A673 (cell line): ENCODE data around the gene GNLY. TPM values are rescaled to one million over a fixed set of nuclear protein-coding genes. Genes with fewer than 3 reads are reported as not detected.

Experiments used
- BruUV-seq: library from RNA; stranded (reverse); fragments of 400-500 nt; replicated peaks from 2 replicates; lab custom pipeline; 2021; lab: Mats Ljungman, UMichigan
- CTCF ChIA-PET: fragments of 300-600 bp; sonication (Branson Sonifier 250); formaldehyde crosslinking; loops from one replicate; lab custom pipeline; 2022; ENCODE audit warnings: antibody characterized with exemption; lab: Charles Lee
- POLR2A ChIA-PET: fragments of 300-600 bp; sonication (Branson Sonifier 250); formaldehyde crosslinking; loops from one replicate; lab custom pipeline; 2022; ENCODE audit warnings: antibody characterized with exemption; ENCODE audit not compliant: low non-redundant PET; lab: Charles Lee
- DNase-seq: peaks from one replicate; pipeline ENCODE4 v3.0.0-alpha.2; 2015; ENCODE audit warnings: low spot score
- H3K27ac ChIP-seq: fragments of 200-600 bp; sonication (generic); 2 replicates; pipeline ENCODE4 v1.5.1; 2016; ENCODE audit warnings: mixed run types, low read depth, mild to moderate bottlenecking, mixed read lengths, antibody characterized with exemption, low read length; ENCODE audit not compliant: poor library complexity, severe bottlenecking
- H3K27me3 ChIP-seq: fragments of 200-600 bp; sonication (generic); replicated peaks from 2 replicates; pipeline ENCODE4 v1.6.1; 2017; ENCODE audit warnings: mixed run types, low read depth, mild to moderate bottlenecking, mixed read lengths, antibody characterized with exemption, low read length; ENCODE audit not compliant: insufficient read depth, poor library complexity
- H3K36me3 ChIP-seq: fragments of 200-600 bp; sonication (generic); 2 replicates; pipeline ENCODE4 v1.6.1; 2016; ENCODE audit warnings: mixed run types, mild to moderate bottlenecking, mixed read lengths, antibody characterized with exemption, low read length; ENCODE audit not compliant: insufficient read depth, poor library complexity, severe bottlenecking
- H3K4me1 ChIP-seq: fragments of 200-600 bp; sonication (generic); 2 replicates; pipeline ENCODE4 v1.6.1; 2017; ENCODE audit warnings: mixed run types, mild to moderate bottlenecking, mixed read lengths, antibody characterized with exemption, low read length; ENCODE audit not compliant: insufficient read depth, poor library complexity, severe bottlenecking
- H3K4me3 ChIP-seq: fragments of 200-600 bp; sonication (generic); 2 replicates; pipeline ENCODE4 v1.5.1; 2016; ENCODE audit warnings: low read depth, mixed run types, mild to moderate bottlenecking, mixed read lengths, low read length; ENCODE audit not compliant: poor library complexity, severe bottlenecking
- H3K9me3 ChIP-seq: fragments of 200-600 bp; sonication (generic); 2 replicates; pipeline ENCODE4 v1.6.1; 2016; ENCODE audit warnings: mixed run types, low read depth, mild to moderate bottlenecking, mixed read lengths, antibody characterized with exemption, low read length; ENCODE audit not compliant: poor library complexity, severe bottlenecking
- CTCF ChIP-seq: fragments of 300-800, 200-600 bp; sonication (generic); conservative IDR thresholded peaks from 2 replicates; pipeline ENCODE4 v1.5.1; 2017; ENCODE audit warnings: low read depth, mild to moderate bottlenecking, antibody characterized with exemption, low read length, moderate library complexity, mixed read lengths
- EZH2 ChIP-seq: fragments of 200-600 bp; sonication (generic); IDR thresholded peaks from 2 replicates; pipeline ENCODE4 v1.6.1; 2017; ENCODE audit warnings: borderline replicate concordance, low read depth, mild to moderate bottlenecking, mixed read lengths, antibody characterized with exemption, low read length; ENCODE audit not compliant: poor library complexity, severe bottlenecking
- intact Hi-C: fragments of 100-400 bp; cut with micrococcal nuclease; formaldehyde crosslinking; loops from one replicate; pipeline ENCODE4 v1.10.0; 2022; ENCODE audit not compliant: unreplicated experiment
- total RNA-seq: library from RNA; stranded (reverse); gene quantifications from 2 replicates; pipeline ENCODE4 v1.2.3, GENCODE V29; 2021

The GNLY gene
- total RNA-seq, 1 experiment from 2014 or later = not detected

DNA sequence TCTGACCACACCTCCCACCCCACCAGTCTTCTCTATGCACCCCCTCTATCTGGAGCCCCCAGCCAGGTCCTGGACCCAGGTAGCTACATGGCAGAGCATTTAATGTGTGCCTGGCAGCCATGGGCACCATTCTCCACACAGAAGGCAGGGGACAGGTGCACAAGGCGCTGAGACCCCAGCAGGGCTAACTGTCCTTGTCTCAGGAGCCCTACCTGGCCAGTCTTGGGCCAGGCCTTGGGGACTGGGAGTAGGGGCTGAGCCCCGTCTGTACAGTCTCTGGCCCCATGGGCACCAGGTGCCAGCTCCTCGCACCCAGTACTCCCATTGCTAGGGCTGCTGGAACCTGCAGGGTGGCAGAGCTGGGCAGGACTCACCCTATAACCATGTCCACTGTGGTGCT is 2.9 kb downstream of the GNLY start:
- Histone ChIP-seq H3K9me3 (no peaks in the 10 kb centered on the region), H3K4me1 (peaks cover 6% of the 10 kb centered on the region), H3K27ac (no peak overlapping the region), H3K4me3 (no peak overlapping the region), H3K27me3 (no peaks in the 10 kb centered on the region), H3K36me3 (no peaks in the 10 kb centered on the region)
- intact Hi-C loops = no loop called here
- BruUV-seq = no TSS peak
- DNase-seq = no peak
- POLR2A ChIA-PET = no interaction called here
- no peak for TF ChIP-seq CTCF
- TF ChIP-seq EZH2 = no peak
- CTCF ChIA-PET = no interaction called here

- Histone ChIP-seq H3K9me3 (no peaks in the 10 kb centered on the region), H3K4me3 (no peak overlapping the region), H3K27me3 (no peaks in the 10 kb centered on the region), H3K36me3 (no peaks in the 10 kb centered on the region), H3K27ac (no peak overlapping the region), H3K4me1 (peaks cover 12% of the 10 kb centered on the region)
- CTCF ChIA-PET = no interaction called here
- TF ChIP-seq CTCF (no peak), EZH2 (no peak)
- intact Hi-C loops = no loop called here
- BruUV-seq = no TSS peak
- no peak for DNase-seq
- POLR2A ChIA-PET = no interaction called here
These were observed 3.6 kb downstream of the GNLY start for GRCh38 chr2:85697716-85698115.

DNA sequence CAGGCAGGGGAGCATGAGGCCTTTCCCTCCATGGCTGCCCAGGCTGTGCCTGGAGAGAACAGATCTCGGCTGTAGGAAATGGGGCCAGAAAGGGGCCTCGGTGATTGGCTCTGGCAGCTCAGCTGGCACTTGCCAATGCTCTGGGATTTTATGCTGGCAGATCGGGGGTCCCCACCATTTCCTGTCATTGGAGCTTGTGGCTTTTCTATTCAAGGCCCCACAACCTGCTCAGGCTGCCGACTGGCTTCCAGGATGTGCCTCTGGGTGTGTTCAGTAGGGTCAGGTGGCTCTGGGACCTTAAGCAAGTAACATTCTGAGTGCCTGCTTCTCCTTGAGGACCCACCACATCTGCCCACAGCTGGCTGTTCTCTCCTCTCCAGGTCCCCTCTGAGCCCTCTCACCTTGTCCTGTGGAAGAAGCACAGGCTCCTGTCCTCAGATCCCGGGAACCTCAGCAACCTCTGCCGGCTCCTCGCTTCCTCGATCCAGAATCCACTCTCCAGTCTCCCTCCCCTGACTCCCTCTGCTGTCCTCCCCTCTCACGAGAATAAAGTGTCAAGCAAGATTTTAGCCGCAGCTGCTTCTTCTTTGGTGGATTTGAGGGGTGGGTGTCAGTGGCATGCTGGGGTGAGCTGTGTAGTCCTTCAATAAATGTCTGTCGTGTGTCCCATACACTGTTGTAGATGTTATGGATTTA is 4.2 kb downstream of the GNLY start:
- no peak for DNase-seq
- Histone ChIP-seq H3K27me3 (no peaks in the 10 kb centered on the region), H3K36me3 (no peaks in the 10 kb centered on the region), H3K4me3 (no peak overlapping the region), H3K27ac (peak overlapping the region; percentile 14), H3K9me3 (no peaks in the 10 kb centered on the region), H3K4me1 (peaks cover 17% of the 10 kb centered on the region)
- ChIA-PET POLR2A (no interaction called here), CTCF (no interaction called here)
- intact Hi-C loops = no loop called here
- no TSS peak for BruUV-seq
- TF ChIP-seq EZH2 = no peak
- TF ChIP-seq CTCF = no peak
